ENCODE results near the gene ARHGEF7. TPM values are rescaled to one million over a fixed set of nuclear protein-coding genes. Genes with fewer than 3 reads are reported as not detected.

ARHGEF7 gene
- total and polyA plus RNA-seq, 5 donors, result 21.3 to 43.9 (median 35.3) TPM

- no peak overlapping the region for H3K27ac ChIP-seq (ENCODE audit: low read length)
- intact Hi-C loops (cut with DNase I), result no loop called here
- no peaks in the 10 kb centered on the region for H3K27me3 ChIP-seq (ENCODE audit: control insufficient read depth, insufficient read depth)
- H3K4me3 ChIP-seq (ENCODE audit: low read length), result no peak overlapping the region
- H3K9me3 ChIP-seq (ENCODE audit: control insufficient read depth, low read length), result no peaks in the 10 kb centered on the region
- DNase-seq, result no peak
- no peaks in the 10 kb centered on the region for H3K4me1 ChIP-seq (ENCODE audit: control insufficient read depth, insufficient read depth, low read length)
- 78% methylated on average over 14 of the region's 14 CpGs for WGBS
- ATAC-seq, result no peak
These were observed 208.4 kb downstream of the ARHGEF7 start for GRCh38 chr13:111323549-111323948.

DNA sequence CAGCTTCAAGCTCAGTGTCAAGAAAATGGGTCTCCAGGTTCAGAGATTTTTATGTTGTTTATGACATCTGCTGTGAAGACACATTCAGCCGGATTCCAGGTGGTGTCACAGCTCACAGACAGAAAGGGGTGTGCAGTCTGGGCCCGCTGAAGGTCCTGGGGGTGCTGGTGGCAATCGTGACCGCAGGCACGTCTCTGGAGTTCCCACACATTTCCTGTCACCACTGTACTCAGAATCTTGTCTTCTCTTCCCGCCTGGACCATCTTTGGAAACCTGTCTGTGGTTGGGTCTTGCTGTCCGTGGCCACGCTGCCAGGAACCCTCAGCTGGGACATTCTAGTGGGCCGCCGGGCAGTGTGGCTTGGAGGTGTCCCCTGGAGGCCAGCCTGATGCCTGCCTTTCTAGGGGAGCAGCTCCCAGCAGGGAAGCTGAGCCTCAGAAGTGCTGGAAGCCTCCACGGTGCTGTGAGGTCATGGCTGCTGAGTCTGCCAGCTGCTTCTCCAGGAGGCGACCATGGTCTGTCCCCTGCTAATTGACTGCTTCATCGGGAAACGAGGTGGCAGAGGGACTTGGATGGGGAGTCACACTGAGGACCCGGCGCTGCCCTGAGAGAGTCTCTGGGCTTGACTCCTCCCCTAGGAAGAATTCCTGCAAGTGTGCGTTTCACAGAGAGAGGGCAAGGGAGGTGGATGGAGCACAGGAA is 209.0 kb downstream of the ARHGEF7 start:
- Histone ChIP-seq H3K27me3 (ENCODE audit: control insufficient read depth, insufficient read depth) (no peaks in the 10 kb centered on the region), H3K9me3 (ENCODE audit: control insufficient read depth, low read length) (no peaks in the 10 kb centered on the region), H3K4me3 (ENCODE audit: low read length) (no peak overlapping the region), H3K4me1 (ENCODE audit: control insufficient read depth, insufficient read depth, low read length) (no peaks in the 10 kb centered on the region), H3K27ac (ENCODE audit: low read length) (no peak overlapping the region)
- whole genome bisulfite sequencing, result 66% methylated on average over 17 of the region's 17 CpGs
- ATAC-seq (no peak), DNase-seq (no peak)
- intact Hi-C loops (cut with DNase I), result no loop called here

DNA sequence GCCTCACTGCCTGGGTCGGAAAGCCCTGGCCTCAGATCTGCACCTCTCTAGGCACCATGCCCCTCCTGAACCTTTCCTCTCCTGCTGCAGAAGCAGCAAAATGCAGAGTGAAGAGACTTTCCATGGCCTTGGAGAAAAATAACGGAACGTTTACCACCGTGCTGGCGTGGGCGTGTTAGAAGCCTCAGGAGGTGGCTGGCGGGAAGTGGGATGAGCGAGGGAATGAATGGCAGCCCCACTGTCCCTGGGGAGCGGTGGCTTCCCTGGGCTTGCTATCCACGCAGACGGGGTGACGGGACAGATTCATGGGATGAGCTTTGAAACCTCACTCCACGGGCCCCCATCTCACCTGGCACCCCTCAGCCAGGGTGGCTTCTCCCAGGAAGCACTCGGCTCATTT is 209.6 kb downstream of the ARHGEF7 start:
- no peaks in the 10 kb centered on the region for H3K4me1 ChIP-seq (ENCODE audit: control insufficient read depth, insufficient read depth, low read length)
- no peak overlapping the region for H3K4me3 ChIP-seq (ENCODE audit: low read length)
- H3K27me3 ChIP-seq (ENCODE audit: control insufficient read depth, insufficient read depth), result no peaks in the 10 kb centered on the region
- intact Hi-C loops (cut with DNase I), result no loop called here
- no peak for DNase-seq
- H3K27ac ChIP-seq (ENCODE audit: low read length), result no peak overlapping the region
- no peak for ATAC-seq
- H3K9me3 ChIP-seq (ENCODE audit: control insufficient read depth, low read length), result no peaks in the 10 kb centered on the region
- 84% methylated on average over 14 of the region's 14 CpGs for WGBS

DNA sequence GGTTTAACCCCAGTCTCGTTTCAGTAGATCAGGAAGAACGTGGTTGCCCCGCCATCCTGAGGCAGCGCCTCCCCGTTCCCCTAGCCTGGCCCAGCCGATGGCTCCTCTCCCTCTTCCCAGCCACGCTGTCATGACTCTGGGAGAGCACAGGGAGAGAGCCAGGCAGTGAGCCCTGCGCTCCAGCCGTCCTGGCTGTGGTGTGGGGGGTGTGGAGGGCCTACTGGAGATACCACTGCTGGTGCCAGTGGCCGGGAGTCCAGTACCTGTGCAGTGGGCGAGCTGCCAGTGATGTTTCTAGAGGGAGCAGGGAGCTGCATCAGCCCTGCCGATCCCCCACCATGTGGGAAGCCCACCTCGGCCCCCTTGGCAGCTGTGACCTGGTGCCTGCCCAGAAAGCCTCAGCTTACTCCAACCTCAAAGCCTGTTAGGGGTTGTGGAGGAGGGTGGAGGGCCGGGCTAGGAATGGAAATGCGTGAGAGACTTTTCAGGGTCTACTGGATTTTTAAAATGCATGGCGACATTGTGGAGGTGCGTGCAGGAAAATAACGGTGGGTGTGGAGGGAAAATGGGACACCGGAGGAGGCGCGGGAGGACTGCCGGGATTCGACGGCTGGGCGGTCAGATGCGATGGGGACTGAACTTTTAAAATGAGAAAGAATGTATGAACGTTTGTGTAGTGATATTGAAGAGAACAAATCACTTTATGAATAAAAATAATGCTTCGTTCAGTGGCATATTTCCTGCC is 210.2 kb downstream of the ARHGEF7 start:
- no peaks in the 10 kb centered on the region for H3K9me3 ChIP-seq (ENCODE audit: control insufficient read depth, low read length)
- no peak for ATAC-seq
- H3K4me1 ChIP-seq (ENCODE audit: control insufficient read depth, insufficient read depth, low read length), result no peaks in the 10 kb centered on the region
- H3K4me3 ChIP-seq (ENCODE audit: low read length), result no peak overlapping the region
- DNase-seq, result no peak
- 87% methylated on average over 28 of the region's 28 CpGs for WGBS
- H3K27ac ChIP-seq (ENCODE audit: low read length), result no peak overlapping the region
- intact Hi-C loops (cut with DNase I), result no loop called here
- no peaks in the 10 kb centered on the region for H3K27me3 ChIP-seq (ENCODE audit: control insufficient read depth, insufficient read depth)

- intact Hi-C loops (cut with DNase I), result no loop called here
- no peaks in the 10 kb centered on the region for H3K4me1 ChIP-seq (ENCODE audit: control insufficient read depth, insufficient read depth, low read length)
- H3K4me3 ChIP-seq (ENCODE audit: low read length), result no peak overlapping the region
- DNase-seq (no peak), ATAC-seq (no peak)
- H3K27ac ChIP-seq (ENCODE audit: low read length), result no peak overlapping the region
- 93% methylated on average over 36 of the region's 37 CpGs for WGBS
- no peaks in the 10 kb centered on the region for H3K9me3 ChIP-seq (ENCODE audit: control insufficient read depth, low read length)
- no peaks in the 10 kb centered on the region for H3K27me3 ChIP-seq (ENCODE audit: control insufficient read depth, insufficient read depth)
These were observed 211.0 kb downstream of the ARHGEF7 start for GRCh38 chr13:111325941-111326620.

DNA sequence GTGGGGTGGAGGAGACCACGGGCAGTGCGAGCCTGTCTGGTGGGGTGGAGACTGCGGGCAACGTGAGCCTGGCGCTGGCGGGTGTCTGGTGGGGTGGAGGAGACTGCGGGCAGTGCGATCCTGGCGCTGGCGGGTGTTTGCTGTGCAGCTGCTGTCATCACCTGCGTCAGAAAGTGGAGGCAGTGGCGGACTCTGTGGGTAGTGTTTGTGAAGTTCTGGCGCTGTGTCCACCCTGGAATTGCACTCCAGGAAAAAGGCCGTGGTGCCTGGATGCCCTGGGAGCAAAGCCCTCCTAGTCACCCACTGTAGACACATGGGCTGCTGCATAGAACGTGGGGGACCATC is 211.5 kb downstream of the ARHGEF7 start:
- no peak overlapping the region for H3K27ac ChIP-seq (ENCODE audit: low read length)
- no peaks in the 10 kb centered on the region for H3K4me1 ChIP-seq (ENCODE audit: control insufficient read depth, insufficient read depth, low read length)
- H3K9me3 ChIP-seq (ENCODE audit: control insufficient read depth, low read length), result no peaks in the 10 kb centered on the region
- no peak for DNase-seq
- 89% methylated on average over 15 of the region's 15 CpGs for WGBS
- no peak overlapping the region for H3K4me3 ChIP-seq (ENCODE audit: low read length)
- no peak for ATAC-seq
- no peaks in the 10 kb centered on the region for H3K27me3 ChIP-seq (ENCODE audit: control insufficient read depth, insufficient read depth)
- intact Hi-C loops (cut with DNase I), result no loop called here

DNA sequence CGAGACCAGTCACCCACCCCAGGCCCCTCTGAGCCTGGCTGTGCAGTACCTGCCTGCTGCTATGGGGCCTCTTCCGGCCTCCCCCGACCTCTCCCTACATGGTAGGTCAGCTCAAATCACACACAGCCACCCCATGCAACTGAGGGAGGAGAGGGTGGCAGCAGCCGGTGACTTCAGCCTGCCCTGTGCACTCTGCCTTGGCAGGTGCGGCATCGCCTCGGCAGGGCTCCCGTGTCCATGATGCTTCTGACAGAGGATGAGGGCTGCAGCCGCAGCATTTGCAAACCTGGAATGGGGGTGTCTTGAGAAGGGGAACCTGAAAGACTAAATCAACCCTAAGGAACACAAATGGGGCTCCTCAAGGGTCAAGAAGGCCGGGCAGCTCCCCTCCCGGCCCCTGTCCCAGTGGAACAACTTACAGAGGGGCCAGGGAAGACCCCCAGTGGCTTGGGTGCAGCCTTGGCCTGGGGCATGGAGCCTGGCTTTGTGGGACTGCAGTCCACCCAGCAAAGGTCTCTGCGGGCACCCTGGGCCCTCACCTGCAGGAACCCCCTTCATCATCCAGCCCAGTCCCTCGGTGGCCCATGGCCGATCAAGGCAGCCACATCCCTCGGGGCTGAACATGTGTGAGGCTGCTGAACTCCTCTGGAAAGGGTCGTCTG is 212.0 kb downstream of the ARHGEF7 start:
- Histone ChIP-seq H3K4me3 (ENCODE audit: low read length) (no peak overlapping the region), H3K27me3 (ENCODE audit: control insufficient read depth, insufficient read depth) (no peaks in the 10 kb centered on the region), H3K4me1 (ENCODE audit: control insufficient read depth, insufficient read depth, low read length) (no peaks in the 10 kb centered on the region), H3K9me3 (ENCODE audit: control insufficient read depth, low read length) (no peaks in the 10 kb centered on the region), H3K27ac (ENCODE audit: low read length) (no peak overlapping the region)
- intact Hi-C loops (cut with DNase I), result no loop called here
- no peak for ATAC-seq
- DNase-seq, result no peak
- 88% methylated on average over 16 of the region's 16 CpGs for WGBS

GRCh38 chr13:111327730-111328573 is 212.8 kb downstream of the ARHGEF7 start:
- Histone ChIP-seq H3K4me1 (ENCODE audit: control insufficient read depth, insufficient read depth, low read length) (no peaks in the 10 kb centered on the region), H3K9me3 (ENCODE audit: control insufficient read depth, low read length) (no peaks in the 10 kb centered on the region), H3K4me3 (ENCODE audit: low read length) (no peak overlapping the region), H3K27ac (ENCODE audit: low read length) (no peak overlapping the region), H3K27me3 (ENCODE audit: control insufficient read depth, insufficient read depth) (no peaks in the 10 kb centered on the region)
- DNase-seq, result no peak
- WGBS, result 95% methylated on average over 32 of the region's 32 CpGs
- intact Hi-C loops (cut with DNase I), result no loop called here
- no peak for ATAC-seq

- Histone ChIP-seq H3K9me3 (ENCODE audit: control insufficient read depth, low read length) (no peaks in the 10 kb centered on the region), H3K27me3 (ENCODE audit: control insufficient read depth, insufficient read depth) (no peaks in the 10 kb centered on the region), H3K27ac (ENCODE audit: low read length) (no peak overlapping the region), H3K4me1 (ENCODE audit: control insufficient read depth, insufficient read depth, low read length) (no peaks in the 10 kb centered on the region), H3K4me3 (ENCODE audit: low read length) (no peak overlapping the region)
- ATAC-seq, result no peak
- peak in 1 of 3 donors; percentile 28 for DNase-seq
- intact Hi-C loops (cut with DNase I), result no loop called here
- 90% methylated on average over 30 of the region's 30 CpGs for WGBS
These were observed 213.7 kb downstream of the ARHGEF7 start for GRCh38 chr13:111328574-111329410.

- no peaks in the 10 kb centered on the region for H3K9me3 ChIP-seq (ENCODE audit: control insufficient read depth, low read length)
- H3K27ac ChIP-seq (ENCODE audit: low read length), result no peak overlapping the region
- no peaks in the 10 kb centered on the region for H3K4me1 ChIP-seq (ENCODE audit: control insufficient read depth, insufficient read depth, low read length)
- DNase-seq, result no peak
- H3K4me3 ChIP-seq (ENCODE audit: low read length), result no peak overlapping the region
- no peaks in the 10 kb centered on the region for H3K27me3 ChIP-seq (ENCODE audit: control insufficient read depth, insufficient read depth)
- 94% methylated on average over 7 of the region's 7 CpGs for WGBS
- no peak for ATAC-seq
- intact Hi-C loops (cut with DNase I), result no loop called here
These were observed 214.5 kb downstream of the ARHGEF7 start for GRCh38 chr13:111329641-111330040.

Data from right cardiac atrium (tissue), 5 donors.